GM19023 (cell line): ENCODE data around the gene PEPD.
A peak's percentile ranks its signal among the peaks of the same experiment; 100 is the strongest.

Source experiments
- ATAC-seq: cut with Tn5 transposase; IDR thresholded peaks from one replicate; pipeline ENCODE4 v1.9.1; 2021; ENCODE audit warnings: mild to moderate bottlenecking, moderate library complexity; ENCODE audit not compliant: unreplicated experiment

Gene PEPD

DNA sequence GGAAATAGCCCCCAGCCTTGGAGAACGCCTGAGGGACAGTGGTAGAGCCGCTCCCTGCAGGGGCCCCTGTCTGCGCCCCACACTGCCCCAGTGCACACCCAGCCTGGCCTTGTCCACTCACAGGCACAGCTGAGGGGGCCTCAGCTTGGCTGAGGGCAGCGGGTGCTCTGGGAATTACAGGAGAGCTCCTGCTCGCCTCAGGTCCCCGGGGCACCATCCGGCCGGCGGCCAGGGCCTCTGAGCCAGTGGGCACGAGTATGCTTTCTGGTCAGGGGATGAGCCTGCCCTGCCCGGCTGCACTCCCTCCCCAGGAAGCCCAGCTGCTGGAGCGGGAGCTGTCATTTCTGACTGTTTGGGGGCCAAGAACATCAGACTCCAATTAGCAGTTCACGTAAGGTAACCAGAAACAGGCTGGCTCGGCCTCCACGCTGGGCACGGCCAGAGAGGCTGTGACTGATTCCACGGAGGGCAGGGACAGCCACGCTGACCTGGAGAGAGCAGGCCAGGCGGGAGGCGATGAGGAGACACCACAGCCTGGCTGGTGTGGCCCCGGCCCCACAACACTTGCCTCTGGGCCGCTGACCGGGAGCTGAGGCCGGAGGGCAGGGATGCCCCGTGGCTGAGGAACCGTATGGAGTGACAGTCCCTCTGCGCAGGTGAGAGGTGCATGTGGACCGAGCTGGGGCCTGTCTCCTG lies 132.7 kb downstream of the PEPD start:
- no peak for ATAC-seq

DNA sequence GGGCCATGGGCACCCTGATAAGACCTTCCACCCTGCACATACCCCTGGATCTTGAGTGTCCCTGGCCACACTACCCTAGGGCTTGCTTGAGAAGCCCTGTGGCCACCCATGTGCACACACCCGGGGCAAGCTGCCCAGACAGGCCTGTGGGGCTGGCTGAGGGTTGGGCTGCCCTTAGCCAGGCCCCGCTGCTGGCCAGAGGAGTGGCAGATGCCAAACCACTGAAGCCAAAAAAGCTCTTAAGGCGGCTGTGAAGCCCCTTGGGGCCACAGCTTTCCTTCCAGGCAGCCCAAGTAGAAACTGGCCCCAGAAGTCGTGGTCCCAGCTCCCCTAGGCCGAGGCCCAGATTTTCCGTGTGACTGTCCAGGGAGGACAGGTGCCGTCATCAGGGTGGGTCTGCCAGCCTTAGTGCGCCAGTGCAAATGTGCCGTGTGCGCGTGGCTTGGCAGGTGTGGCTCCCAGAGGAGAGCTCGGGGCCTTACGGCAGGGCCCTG lies 133.3 kb downstream of the PEPD start:
- no peak for ATAC-seq

DNA sequence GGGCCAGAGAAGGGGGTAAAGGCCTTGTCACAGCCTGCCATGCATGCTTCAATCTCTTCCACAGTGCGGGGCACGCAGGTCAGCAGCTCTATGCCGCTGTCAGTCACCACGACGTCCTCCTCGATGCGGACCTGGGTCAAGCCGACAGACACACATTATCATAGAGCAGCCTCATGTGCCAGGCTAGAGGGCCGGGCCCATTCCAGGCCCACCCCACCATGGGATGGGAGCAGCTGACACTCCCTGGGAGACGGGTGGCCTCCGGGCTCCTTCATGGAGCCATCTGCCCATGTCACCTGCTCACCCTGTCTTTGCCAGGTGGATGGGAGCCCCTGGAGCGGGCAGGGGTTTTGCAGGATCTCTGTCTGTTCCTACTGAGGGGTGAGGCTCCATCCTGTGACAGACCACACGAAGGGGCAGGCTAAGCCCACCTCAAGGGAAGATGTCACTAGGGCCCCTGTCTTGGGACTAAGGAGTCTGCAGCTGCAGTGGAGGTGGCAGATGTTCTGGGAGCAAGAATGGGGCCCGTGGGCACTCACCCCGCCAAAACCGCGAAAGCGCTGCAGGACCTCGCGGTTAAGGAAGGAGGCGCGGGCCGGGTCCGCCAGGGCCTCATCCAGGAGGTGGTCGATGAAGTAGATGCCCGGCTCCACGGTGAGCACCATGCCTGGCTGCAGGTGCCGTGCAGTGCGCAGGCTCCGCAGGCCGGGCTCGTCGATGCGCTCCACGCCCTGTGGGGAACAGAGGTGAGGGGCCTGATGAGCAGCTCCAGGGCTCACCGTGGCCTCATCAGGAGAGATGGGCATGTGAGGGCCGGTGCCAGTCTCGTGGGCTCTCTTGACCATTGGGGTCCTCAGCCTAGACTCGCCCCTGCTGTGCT lies 134.0 kb downstream of the PEPD start:
- ATAC-seq: no peak

DNA sequence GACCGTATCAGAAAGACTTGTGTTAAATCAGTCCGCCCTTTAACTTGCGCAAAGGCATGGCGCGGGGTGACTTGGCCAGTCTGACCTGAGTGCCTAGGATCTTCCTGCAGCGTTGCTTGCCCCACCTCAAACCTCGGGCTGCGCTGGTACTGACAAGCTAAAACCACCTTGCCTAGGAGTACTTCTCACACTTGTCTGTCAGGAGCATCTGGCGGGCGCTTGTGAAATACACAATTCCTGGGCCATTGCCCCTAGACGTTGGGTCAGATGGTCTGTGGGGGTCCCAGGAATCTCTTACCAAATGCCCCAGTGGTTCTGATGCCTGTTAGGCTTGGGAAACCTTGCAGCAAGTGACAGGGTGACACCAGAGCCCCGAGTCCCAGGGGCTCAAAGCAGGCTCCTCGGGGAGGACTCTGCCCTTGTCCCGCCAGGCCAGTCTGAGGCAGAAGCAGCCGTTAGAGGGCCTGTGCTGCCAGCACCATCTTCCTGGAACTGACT lies 135.2 kb downstream of the PEPD start:
- ATAC-seq: no peak

DNA sequence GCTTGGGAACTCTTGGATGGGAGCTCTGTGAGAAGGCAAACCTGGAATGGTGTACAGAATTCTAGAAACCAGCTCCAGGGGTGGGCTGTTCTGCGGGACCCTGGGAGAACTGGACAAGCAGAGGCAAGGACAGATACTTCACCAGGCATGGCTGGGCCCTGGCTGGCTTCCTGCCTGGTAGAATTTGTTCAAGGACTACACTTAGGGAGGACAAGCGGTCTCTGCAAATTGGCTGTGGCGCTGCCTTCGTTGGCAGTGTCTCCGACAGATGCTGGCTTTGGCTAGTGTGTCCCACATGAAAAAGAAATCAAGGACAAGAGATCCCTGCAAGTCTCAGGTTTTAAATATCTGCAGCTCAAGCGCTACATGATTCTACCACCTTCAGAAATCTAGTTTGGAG lies 135.6 kb downstream of the PEPD start:
- ATAC-seq: no peak

DNA sequence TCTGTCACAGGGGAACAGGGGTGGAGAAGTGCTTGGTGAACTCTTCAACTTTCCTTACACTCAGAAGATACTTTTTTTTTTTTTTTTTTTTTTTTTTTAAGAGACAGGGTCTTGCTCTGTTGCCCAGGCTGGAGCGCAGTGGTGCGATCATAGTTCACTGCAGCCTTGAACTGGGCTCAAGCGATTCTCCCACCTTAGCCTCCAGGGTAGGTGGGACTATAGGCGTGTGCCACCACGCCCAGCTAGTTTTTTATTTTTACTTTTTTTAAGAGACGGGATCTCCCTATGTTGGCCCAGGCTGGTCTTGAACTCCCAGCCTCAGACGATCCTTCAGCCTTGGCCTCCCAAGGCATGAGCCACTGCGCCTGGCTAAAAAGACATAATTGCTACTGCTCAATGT lies 136.6 kb downstream of the PEPD start:
- ATAC-seq: no peak

DNA sequence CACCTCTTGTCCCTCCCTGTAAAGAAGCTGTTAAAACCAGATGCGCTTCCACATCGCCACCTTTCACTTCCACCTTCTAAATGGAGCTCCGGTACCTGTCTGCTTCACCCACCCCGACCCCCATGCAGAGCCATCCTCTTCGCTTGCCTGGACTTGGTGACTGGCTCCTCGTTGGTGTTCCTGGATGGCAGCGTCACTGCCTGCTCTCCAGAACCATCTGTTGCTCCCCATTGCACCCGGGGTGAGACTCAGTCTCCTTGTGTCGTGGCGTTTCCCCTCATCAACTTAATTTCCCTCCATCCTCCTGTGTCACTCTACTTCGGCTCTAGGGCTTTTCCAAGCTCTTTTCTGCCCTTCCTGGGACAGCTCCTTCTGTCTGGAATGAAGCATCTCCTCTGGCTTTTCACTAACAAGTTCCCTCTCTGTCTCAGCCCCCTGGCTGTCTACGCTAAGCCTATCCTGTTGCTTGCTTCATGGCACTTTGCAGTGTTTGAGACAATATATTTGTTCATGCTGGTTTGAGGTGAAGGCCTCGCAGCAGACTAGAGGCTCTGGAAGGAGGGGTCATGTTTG lies 137.8 kb downstream of the PEPD start:
- ATAC-seq: no peak

DNA sequence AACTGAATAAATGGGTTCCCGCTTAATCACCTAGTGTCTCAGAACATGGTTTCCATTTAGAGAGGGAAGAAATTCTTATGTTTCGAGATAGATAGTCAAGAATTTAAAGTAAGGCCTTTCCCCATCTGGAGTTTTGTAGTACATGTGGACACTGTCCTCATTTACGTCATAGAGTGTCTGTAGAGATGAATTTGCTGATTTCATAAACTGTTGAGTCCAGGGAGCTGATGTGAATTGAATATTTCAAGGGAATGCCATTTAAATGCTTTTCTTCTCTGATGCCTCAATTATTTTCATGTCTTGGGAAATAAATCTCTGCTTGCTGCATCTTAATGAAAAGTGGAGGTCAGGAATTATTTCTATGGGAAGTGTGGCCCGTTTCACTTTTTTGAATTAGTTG lies 138.6 kb downstream of the PEPD start:
- ATAC-seq: no peak

DNA sequence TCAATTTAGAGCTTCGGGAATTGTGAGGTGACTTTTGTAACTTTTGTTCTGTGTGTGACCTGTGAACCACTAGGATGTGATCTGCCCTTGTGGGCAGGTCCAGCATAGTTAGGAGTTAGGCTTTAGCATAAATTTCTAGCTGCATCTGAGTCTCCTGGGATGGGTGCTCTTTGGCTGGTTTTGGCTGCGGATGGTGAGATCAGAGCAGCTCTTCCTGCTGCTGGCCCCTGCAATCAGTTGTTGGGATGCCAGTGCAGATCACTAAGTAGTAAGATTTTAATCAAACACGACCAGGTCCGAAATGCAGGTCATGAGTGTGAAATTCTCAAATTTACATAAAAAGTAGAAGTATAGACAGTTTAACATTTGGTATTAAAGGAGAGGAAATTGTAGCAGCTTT lies 139.6 kb downstream of the PEPD start:
- no peak for ATAC-seq

DNA sequence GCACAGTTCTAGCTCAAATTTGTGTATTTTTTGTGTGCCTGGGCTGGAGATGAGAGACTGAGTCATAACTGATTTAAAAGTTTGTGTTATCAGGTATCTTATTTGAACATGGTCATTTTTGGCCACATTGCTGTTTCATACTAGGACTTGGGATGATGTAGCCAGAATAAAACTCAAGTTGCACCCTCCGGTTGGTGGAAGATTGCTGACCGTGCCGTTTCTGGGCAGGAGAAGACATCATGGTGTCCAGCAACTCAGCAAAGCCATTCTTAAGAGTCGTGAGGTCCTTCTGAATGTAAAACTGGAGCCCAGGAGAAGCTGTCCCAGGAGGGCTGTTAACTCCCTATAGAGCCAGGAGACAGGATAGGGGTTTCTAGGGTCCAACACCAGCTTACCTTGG lies 140.5 kb downstream of the PEPD start:
- ATAC-seq: no peak

DNA sequence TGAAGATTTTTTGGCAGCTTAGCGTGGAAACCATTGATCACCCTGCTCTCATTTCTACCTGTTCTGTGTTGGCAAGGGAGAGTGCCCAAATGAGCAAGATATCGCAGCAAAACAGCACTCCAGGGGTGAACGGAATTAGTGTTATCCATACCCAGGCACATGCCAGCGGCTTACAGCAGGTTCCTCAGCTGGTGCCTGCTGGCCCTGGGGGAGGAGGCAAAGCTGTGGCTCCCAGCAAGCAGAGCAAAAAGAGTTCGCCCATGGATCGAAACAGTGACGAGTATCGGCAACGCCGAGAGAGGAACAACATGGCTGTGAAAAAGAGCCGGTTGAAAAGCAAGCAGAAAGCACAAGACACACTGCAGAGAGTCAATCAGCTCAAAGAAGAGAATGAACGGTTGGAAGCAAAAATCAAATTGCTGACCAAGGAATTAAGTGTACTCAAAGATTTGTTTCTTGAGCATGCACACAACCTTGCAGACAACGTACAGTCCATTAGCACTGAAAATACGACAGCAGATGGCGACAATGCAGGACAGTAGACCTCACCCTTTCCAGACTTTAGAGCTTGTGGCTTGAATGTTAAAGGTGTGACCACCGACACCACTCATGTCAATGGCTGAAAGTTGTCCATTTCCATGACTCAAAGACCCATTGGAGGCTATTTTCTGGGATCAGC lies 142.3 kb downstream of the PEPD start:
- no peak for ATAC-seq

DNA sequence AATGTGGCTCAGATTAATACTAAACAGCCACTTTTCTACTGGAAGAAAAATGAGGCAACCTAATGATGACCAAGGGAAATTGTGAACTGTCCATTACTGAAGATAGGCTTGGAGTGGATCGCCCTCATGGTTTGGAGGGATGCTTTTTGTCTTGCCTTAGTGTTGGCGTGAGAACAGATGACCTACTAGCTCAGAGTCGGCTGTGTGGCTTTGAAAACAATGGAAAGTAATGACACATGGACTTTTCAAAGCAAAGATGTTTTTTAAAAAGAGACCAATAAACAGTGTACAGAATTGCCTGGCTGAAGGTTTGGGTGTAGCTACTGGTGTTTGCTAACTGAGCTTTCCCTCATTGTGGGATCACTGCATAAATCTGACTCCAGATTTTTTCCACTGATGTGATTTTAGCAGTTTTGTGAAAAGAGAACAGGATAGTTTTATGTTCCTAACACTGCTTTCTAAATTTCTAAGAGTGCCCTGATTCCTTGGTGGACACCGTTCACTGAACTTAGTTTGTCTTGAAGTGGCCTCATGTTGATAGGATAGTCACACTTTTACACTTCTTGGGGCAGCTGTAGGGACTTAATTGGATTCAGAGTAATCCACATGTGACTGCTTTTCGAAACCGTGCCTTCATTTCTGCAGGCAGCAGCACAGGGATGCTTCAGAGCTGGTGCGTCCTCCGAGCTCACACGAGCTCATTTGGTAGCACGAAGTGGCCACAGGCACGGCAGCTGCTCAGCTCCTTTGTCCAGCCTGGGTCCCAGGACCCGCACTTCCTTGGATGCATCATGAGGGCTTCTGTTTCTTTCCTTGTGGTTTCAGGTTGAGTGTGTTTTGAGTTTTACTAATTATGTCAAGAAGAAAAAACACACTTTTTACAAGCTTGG lies 143.8 kb downstream of the PEPD start:
- ATAC-seq: no peak

DNA sequence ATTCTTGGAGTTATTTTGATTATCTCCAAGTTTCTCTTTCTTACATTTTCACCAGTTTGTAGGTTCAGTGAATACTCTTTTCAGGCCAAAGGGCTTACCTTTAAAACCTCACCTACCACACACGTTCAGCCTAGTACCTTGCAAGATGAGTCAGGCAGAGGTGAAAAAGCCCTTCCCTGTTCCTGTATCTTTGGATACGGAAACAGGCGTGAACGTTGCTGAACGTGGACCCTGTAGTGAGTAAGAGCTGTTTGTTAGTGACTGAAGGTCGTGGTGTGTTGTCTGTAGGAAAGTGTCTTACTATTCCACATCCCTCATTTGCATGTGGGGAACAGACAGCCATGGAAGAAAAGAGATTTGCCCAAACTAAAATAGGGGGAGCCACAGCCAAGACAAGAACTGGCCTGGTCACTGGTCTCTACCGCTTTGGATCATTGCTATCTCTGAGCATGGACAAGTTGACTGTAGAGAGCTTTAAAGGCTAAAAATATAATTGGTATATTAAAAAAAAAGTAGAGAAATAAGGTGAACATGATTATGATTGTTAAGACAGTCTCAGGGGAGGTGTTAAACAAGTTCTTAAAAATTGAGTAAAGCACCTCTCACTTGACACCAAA lies 144.5 kb downstream of the PEPD start:
- no peak for ATAC-seq

DNA sequence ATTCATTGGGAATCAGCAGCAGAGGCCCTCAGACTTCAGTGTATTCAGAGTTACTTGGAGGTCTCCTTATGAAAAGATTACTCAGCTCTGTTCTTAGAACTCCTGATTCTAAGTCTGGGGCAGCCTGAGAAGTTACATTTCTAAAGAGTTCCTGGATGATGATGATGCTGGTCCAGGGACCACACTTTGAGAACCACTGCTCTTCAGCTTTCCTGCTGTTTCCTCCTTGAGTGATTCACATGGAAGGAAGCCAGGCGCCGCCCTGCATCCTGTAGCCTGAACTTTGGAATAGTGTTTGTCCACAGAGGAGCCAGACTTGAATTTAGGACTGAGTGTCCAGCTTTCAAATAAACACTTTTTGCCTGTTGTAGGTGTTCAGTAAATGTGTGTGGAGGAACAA lies 145.2 kb downstream of the PEPD start:
- no peak for ATAC-seq

DNA sequence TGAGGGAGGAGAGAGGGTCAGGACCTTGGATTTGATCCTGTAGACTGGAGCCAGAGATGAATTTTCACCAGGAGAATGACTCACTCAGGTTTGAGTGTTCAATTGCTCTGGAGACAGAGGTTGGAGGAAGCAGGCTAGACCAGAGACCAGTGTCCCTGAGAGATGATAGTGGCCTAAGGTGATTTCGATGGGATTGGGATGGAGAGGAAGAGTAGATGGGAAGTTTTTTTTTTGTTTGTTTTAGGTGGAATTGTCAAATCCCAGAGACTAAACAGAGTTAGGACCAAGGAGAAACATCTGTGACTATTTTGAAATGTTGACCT lies 145.8 kb downstream of the PEPD start:
- ATAC-seq: no peak

DNA sequence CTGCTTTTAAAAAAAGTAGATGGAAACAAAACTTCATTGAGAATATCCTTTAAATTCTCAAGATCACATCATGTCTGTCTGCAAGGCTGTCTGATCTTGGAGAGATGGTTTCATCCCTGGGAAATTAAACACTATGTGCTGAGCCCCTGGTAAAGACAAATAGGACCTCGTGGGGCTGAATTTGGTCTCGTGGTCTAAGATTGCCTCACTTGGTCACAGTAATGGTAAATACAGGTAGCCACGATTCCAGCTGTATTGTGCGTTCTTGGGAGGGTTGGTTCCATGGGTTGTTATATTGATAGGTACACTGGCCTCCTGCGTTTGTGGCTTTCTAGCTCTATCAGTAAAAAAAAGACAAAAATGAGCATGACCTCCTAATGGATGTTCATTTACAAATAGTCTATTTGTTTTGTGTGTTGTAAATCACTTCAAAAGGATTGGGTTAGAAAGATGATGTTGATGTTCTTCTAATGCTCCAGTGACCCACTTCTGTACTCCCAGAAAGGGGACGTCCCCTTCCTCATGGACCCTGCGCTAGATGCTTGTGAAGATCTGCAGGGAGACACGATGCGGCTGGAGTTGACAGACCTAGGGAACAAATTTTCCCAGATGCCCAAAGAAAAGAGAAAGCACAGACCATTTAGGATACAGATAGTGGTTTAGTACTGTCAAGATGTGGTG lies 146.3 kb downstream of the PEPD start:
- ATAC-seq: no peak

DNA sequence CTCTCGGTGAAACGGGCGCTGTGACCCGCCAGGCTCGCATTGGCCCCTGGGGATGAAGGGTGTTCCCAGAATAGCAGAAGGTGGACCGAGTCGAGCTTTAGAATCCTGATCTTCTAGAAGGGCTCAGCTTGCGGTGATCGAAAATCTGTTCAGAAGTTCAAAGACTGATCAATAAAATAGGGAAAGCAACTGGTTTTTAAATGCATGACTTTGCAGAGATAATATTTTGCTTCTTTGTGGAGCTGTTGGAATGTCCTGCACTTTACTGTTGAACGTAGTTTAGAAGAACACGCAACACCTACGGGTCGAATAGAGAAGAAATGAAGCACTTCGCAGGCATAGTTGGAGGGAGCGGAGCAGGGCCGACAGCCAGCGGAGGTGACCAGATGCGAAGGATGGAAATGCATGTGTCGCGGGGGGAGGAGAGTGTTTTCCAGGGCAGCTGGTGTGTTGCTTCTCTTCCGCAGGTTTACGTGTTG lies 147.3 kb downstream of the PEPD start:
- ATAC-seq: no peak

DNA sequence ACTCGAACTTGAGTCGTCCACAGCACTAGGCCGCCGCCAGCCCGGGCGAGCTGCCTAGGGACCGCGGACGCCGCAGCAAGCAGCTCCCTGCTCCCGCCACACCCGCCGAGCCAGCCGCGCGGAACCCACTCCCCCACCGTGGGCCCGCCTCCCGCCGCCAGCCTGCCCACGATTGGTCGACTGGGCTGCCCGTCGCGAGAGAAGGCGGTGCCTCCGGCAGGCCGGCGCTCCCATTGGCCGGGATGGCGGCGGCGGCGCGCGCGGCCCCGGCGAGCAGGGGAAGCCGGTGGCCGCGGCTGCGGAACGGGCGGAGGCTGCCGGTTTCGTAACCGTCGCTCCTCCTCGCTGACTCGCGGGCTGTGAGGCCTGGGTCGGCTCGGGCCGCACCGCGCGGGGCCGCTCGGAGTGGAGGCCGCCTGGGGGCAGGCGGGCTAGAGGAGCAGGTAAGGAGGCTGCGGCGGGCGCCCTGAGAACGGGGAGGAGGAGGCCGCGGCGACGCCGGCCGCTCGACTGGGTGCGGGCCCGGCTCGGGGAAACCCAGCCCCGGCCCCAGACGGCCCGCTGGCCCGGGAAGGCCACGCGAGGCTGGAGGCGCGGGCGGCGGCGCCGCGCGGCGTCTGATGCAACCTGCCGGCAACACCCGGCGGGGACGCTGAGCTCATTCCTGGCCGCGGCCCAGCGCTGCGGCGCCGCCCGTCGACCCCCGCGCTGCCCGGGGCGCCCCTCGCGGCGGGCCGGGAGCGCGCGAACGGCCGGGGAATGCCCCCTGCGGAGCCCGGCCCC lies 147.9 kb downstream of the PEPD start, which contains the start of gene CEBPG:
CEBPG (plus strand) TSS at position 257 of the 783 bp plus-strand sequence. CDS start 5,531 bp downstream, outside the sequence.
- ATAC-seq: peak; percentile 85
